HG02763 (cell line): ENCODE results near the gene MED10.

ENCODE experiments used
- ATAC-seq: cut with Tn5 transposase; IDR thresholded peaks from one replicate; pipeline ENCODE4 v1.9.1; 2021; ENCODE audit warnings: mild to moderate bottlenecking, moderate library complexity; ENCODE audit not compliant: unreplicated experiment

MED10 gene, protein sequence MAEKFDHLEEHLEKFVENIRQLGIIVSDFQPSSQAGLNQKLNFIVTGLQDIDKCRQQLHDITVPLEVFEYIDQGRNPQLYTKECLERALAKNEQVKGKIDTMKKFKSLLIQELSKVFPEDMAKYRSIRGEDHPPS

DNA sequence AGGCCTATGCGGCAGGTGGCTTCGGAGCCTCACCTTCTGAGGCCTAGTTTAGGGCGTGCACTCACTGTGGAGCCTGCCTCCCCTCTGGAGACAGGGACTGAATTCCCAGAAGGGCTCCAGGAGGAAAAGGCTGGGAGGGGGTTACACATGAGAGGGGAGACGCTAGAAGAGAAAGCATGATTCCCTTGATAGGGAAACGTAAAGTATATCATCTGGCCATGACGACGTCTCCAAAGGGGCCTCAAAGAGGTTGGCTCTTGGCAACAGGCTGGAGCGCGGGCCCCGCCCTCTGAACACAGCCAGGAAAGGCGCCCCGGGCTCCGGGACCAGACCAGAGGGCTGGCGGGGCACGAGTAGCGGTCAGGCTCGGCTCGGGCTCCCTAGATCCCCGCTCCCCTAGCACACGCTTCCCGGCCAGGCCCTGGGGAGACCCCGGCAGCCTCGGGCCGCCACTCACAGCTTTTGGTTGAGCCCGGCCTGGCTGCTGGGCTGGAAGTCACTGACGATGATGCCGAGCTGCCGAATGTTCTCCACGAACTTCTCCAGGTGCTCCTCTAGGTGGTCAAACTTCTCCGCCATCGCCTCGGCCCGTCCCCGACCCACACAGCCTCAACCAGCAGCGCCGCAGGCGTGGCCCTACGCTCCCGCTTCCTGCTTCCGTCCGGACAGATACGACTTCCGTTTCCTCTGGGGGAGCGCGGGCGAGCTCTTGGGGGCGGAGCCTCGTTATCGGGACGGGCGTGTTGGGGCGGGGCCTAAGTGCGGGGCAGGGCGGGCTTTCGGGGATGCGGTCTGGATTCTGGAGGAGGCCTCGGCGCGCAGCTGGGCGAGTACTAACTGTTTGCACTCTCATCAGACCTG lies at the start of gene MED10:
Gene MED10, minus strand, starts transcription at position 643 of the 861 bp plus-strand sequence. Its CDS starts 64 bp downstream, at position 579.
- ATAC-seq: peak; percentile 98

DNA sequence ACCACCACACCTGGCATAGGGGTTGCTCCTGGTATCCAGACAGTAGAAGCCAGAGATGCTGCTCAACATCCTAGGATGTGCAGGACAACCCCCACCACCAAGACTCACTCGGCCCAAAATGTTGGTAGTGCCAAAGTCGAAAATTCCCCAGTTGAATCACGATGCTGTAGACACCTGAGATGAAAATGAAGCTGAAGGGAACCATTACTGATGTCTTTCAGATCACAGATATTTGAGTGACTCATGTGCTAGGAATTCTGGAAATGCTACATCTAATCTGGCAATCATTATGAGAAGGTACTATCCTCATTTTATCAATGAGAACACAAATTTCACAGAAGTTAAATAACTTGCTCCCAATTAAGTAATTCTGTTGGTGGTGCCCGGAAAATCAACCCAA lies 49.3 kb upstream of the MED10 start:
- ATAC-seq: no peak

DNA sequence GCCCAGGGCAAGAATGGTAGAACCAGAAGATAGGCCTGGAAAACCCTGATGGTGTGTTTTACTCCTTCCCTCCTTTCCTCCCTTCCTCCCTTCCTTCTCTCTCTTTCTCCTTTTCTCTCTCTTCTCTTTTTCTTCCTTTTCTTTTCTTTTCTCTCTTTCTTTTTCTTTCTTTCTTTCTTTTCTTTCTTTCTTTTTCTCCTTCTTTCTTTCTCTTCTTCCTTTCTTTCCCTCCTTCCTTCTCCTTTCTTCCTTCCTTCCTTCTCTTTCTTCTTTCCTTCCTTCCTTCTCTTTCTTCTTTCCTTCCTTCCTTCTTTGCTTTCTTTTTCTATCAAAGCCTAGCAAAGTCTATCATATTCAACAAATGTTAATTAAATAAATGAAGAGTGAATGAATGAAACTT lies 46.4 kb upstream of the MED10 start:
- ATAC-seq: no peak

DNA sequence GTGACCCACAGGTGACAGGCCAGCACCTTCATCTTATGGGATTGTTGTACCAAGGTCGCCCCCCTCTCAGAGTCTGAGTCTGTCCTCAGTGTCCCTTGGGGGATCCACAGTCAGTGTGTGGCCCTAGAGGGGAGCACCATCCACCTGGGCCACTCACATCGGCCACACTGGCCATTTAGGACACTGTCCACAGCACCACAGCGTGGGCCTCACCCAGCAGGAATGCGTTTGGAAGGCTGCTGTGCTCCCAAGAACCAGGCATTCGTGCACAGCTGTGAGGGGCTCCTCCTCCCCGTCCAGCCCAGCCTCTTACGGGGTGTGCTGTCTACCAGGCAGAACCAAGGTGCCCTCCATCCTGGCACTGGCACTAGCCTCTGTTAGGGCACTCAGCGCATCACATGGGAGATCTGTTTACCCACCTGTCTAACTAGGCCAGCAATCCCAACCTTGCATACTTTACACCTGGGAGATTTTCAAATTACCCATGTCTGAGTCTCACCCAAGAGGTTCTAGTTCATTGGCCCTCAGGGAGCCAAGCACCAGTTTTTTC lies 45.8 kb upstream of the MED10 start:
- no peak for ATAC-seq

DNA sequence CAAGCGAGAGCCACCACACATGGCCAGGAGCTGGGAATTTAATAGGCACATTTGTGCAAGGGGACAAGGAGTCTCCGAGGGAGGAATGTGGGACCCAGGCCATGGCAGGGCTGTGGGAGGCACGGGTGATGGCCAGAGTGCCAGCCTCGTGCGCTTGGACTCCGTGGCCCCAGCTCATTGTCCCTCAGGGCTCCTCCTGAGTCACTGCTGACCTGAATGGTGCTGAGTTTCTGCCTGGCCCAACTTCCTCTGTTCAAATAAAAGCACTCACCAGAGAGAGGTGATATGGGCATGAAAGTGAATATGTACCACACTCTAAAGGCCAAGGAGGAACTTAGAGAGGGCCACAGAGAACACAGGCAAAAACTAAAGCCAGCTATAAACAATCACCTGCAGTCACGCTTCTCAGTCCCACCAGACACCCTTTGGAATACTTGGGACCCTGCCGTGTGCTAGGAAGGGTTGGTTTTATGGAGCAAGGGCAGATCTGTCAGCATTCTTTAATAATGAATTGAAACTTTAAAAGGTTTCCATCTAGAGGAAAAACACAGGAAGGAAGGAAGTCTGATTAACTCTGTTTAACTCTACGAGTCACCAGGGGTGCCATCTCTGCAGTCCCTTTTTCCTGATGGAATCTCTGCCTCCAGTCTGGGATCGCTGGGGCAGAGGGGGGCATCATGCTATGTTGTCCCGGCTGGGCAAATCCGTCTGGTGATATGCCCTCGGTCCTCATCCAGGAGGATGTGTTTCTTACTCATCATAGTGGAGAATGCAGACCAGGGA lies 45.2 kb upstream of the MED10 start:
- no peak for ATAC-seq

DNA sequence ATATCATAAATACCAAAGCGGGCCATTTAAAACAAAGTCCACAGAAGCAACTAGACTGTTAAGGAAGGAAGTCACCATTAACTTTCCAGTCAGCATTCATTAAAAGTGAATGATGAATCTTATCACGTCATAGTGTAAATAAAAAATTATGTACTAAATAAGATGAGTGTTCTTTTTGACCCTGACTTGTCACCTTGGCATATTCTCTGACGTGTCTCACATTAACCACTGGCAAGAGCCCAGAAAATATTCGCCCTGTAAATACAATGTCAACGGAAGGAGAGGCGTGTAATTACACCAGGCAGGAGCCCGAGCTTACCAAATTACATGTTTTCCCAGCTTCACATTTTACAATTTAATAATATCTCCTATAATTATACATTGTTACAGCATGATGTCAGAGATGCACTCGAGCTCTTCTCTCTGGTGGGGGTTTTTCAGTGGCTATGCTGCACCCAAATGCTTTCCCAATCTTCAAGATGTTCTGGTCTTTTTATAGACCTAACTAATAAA lies 41.0 kb upstream of the MED10 start:
- no peak for ATAC-seq

DNA sequence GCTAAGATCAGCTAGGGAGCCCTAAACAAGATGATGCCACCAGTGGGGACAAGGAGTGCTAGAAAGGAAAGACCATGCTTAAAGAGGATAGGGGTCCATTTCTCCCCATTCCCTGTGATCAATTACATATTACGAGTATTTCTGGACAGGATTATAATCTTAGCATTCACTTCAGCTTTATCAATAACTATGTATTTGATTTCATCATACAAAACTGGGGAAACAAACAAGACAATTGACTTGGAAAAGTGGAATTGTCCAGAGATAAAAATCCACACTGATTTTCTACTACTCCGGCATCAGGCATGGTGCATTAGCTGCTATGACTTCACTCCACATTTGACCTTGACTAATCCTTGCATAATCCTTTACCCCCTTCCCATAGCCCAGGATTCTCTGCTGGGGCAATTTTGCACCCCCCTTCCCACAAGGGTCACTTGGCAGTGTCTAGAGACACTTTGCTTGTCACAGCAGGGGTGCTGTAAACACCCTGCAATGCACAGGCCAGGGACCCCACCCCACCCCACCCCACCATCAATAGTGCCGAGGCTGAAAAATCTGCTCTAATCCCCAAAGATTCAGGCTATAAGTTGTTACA lies 40.4 kb upstream of the MED10 start:
- ATAC-seq: no peak

DNA sequence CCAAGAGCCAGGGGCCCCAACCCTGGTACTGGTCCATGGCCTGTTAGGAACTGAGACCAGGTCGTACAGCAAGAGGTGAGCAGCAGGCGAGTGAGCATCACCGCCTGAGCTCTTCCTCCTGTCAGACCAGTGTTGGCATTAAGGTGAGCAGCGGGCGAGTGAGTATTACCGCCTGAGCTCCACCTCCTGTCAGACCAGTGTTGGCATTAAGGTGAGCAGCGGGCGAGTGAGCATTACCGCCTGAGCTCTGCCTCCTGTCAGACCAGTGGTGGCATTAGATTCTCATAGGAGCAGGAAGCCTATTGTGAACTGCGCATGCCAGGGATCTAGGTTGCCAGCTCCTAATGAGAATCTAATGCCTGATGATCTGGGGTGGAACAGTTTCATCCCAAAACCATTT lies 39.3 kb upstream of the MED10 start:
- no peak for ATAC-seq

DNA sequence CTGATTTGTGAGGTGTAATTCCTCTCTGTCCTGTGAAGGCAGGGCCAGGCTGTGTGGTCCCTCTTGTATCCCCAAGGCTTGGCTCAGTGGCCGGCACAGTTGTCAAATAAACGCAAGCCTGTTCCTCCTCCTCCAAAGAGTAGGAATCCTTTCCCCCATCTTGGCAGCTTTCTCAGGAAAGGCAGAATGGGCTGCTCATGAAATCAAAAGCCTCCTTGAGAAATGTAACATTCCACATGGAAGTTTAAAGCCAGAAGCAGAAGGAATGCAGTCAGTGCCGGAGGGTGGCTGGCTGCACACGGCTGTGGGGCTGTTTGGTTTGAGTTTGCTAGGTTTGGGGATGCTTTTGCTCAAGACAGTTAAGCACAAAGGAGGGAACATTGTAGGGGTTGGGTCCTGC lies 34.5 kb upstream of the MED10 start:
- no peak for ATAC-seq

DNA sequence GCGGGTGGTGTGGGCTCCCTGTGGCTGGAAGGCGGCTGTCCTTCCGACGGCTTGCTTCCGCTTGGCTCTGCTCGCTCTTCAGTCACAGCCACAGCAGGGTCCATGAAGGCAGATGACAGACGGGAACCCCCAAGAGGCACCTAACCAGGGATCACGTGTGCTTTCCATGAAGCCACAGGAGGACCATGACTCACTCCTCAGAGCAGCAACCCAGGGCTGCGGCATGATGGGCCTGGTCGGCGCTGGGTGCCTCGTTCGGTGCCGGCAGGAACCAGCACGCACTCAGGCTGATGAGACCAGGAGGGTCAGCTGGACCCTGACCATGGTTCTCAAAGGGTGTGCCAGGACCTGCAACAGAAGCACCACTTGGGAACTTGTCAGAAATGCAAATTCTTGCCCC lies 32.8 kb upstream of the MED10 start:
- no peak for ATAC-seq

DNA sequence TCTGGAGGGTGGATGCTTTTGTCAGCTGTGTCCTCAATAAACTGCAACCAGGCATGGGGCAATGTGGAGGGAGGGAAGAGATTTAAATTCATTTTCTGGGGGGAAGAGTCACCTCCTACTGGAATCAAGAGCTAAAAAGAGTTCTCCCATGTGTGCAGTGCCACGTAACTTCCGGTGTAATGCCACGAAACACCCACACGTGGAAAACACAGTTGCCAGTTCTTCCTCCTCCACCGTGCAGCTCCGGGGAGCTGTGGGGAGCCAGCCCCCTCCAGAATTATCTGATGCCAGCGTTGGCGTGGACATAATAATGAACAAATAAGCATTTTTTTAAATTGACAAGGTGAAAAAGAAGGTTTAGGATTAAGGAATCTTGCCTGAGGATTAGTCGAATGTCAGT lies 32.1 kb upstream of the MED10 start:
- no peak for ATAC-seq

DNA sequence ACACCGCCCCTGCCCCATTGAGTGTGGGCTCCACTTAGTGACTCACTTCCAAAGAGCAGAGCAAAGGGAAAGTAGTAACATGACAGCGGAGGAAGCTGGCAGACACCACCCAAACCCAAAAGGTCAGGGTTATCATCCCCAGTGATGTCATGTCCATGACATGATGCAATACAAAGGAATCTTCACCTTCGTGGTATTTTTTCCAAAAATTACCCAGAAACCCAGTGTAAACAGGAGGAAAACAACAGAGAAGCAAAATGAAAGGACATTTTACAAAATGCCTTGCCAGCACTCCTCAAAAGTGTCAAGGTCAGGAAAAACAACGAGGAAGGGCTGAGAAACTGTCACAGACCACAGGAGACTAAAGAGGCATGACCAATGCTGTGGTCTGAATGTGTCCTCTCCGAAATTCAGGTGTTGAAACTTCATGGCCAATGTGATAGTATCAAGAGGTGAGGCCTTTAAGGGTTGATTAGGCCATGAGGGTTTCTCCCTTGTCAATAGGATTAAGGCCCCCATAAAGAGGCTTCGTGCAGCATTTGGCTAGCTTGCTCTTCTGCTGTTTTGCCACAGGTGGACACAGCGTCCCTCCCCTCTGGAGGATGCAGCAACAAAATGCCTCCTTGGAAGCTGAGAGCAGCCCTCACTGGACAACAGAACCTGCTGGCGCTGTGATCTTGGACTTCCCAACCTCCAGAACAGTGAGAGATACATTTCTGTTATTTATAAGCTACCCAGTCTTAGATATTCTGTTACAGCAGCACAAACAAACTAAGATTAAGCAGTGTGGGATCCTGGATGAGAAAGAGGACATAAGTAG lies 30.5 kb upstream of the MED10 start:
- no peak for ATAC-seq

DNA sequence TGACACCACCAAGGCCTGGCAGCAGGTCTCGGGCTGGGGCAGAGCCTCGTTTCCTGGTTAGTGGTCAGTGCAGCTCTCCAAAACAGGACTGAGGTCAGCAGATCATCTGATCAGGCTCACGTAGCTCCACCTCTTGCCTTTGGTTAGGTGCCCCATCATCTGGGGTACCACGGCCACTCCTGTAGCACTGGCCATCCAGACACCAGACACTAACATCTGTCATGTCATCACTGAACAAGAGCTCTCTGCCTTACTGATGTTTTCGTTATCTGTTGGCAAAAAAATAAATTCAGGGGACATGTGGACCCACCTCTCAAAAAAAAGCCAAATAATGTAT lies 29.9 kb upstream of the MED10 start:
- no peak for ATAC-seq

DNA sequence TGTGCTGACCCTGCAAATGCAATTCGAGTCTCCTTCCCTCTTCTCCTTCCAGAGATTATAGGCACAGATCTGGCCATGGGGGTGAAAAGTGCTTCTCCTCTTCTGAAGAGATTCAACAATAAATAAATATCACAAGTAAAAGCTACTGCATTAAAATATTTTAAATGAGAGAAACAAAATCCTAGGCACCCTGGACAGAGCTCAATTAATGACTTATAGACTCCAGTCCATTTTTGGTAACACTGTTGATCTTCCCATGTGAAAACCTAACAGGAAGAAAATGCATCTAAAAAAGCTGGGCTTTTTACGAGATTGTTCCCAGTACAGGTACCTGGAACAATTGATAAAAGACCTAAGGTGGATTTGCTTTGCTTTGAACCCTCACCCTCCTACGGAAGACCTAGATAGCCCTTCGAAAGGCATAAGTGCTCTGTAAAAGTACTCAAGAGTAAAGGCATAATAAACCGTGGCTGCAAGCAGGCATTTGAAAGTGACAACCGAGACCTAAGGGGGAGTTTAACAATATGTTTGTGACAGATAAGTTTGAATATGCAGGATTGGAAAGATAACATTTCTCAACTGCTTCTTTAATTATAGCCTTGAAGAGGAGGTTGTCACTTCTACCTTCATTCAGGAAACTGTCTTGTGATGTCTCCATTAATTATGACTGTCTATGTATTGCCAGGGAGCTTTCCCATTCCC lies 29.4 kb upstream of the MED10 start:
- no peak for ATAC-seq

DNA sequence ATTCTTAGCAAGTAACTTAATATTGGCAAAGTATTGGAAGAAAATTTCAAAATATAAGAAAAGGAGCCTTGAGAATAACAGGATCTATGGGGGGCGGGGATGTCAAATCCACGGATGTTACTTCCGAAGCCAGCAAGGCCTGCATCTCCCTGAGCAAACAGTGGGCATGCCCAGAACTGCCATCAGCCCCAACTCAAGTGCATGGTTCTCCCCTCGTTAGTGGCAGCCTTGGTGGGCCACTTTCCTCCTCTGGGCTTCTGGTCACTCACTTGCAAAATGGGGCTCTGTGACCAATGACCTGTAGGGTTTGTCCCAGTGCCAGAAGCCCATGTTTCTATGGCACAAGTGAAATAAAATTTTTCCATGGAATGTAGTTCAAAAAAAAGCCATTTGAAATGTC lies 27.2 kb upstream of the MED10 start:
- ATAC-seq: no peak

DNA sequence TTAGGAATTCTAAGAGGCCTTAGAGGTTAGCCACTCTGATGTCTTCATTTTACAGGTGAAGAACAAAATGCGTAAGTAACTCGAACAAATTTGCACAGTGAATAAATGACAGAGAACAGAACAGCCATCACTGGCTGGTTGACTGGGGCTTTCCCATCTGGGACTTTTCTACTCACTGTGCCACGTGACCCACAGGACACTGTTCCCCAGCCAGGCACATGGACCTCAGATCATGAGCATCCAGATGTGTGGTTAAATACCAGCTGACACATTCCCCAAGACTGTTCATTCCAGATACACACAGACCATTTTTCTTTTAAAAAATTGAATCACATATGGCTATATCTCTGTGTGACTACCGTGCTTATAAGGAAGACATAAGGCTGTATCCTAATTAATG lies 25.8 kb upstream of the MED10 start:
- ATAC-seq: no peak

DNA sequence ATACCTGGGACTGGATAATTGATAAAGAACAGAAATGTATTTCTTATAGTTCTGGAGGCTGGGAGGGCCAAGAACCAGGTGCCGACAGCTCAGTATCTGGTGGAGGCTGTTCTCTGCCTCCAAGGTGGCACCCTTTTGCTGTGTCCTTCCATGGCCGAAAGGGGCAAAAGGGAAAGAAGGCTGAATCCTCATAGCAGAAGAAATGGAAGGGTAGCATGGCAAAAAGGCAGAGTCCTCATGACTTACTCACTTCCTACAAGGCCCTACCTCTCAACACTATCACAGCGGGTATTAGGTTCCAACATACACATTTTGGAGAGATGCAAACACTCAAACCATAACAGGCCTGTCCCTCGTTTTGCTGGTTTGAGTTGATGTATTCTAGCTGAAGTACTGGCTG lies 25.1 kb upstream of the MED10 start:
- ATAC-seq: no peak

DNA sequence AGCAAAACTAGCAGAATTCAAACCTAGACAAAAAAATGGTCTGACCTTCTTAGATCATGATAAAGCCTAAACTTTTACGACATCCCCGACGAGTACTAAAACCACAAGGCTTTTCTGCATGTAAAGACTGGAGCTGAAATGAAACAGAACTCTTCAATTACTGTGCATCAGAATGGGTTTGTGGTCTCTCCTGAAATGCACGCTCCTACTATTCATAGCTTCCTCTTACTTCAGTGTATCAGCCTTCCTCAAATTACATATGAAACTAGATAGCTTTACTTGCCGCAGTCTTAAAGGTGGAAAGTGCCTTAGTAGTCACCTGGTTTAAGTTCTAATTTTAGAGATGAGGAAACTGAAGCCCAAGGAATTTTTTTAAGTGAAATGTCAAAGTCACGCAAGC lies 24.6 kb upstream of the MED10 start:
- ATAC-seq: no peak

DNA sequence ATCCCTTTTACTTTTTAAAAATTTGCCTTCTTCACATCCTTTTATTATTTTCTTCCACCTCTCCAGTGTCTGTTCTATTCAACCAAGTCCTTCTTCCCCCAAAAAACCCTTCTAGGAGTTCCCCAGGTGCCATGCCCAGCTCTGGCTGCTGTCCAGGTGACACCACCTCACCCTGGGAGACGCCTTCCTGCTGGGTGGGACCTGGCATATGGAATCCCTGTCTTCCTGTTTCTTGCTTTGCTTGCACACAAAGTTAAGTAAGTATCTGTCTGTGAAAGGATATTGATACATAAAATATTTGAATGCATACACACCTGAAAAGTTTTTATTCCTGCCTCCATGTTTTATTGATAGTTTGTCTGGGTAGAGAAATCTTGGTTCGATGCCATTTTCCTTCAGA lies 23.1 kb upstream of the MED10 start:
- ATAC-seq: no peak
